Measurements from ENCODE around the gene ULK4.
"Not testable (repeated sequence)": the region's sequence is repeated elsewhere in the genome, so short reads cannot be mapped to it uniquely, and the experiment has no call there.

The ULK4 gene

DNA sequence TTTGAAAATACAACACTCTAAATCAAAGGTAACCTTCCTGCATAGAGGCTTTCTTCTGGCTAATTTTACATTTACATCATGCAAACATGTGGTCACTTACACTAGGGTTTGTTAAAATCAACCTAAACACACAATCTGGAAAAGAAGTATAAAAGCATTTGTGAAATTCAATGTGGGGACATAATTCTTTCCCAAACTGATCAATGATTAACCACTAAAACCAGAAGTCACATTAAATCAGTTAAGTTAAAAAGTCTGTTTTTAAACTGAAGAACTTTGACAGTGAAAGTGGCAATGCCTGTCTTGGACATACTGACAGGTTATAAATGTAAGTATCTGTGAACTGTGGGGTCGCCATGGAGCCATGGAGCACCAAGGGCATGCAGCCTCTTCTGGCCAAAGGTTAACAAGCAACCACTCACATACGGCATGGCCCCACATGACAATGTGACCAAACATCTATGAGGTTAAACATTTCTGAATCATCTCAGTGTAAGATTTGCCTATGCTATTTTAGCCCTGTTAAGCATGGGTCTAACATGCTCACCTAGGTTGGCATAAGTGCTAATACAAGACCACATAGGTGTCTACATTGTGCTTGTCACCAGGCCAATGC is 484.4 kb downstream of the ULK4 start:
- DNase-seq: no peak

DNA sequence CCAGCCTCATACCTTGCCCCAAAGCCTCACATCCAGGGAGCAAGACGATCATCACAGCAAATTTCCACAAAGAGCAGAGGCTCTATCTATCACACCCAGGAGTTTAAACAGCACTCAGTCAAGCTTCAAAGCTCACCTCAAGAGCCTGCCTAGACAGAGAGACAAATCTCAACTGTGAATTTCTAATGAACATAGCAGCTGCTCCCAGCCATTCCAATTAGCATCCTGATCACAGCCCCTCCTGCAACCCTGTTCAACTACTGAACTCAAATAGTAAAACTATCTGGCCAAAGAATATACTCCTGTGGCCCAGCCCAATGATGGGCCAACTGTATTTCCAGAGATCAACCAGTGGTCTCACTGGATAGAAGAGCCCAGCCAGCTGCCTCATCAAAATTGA is 492.8 kb downstream of the ULK4 start:
- DNase-seq: no peak

- DNase-seq: no peak
Measured at GRCh38 chr3:41467481-41467880, 494.4 kb downstream of the ULK4 start.

GRCh38 chr3:41464858-41465257 is 497.0 kb downstream of the ULK4 start:
- no peak for DNase-seq

GRCh38 chr3:41464401-41464800 is 497.5 kb downstream of the ULK4 start:
- DNase-seq: no peak

GRCh38 chr3:41462103-41462691 is 499.7 kb downstream of the ULK4 start:
- DNase-seq: no peak

GRCh38 chr3:41460736-41461135 is 501.2 kb downstream of the ULK4 start:
- DNase-seq: no peak

DNA sequence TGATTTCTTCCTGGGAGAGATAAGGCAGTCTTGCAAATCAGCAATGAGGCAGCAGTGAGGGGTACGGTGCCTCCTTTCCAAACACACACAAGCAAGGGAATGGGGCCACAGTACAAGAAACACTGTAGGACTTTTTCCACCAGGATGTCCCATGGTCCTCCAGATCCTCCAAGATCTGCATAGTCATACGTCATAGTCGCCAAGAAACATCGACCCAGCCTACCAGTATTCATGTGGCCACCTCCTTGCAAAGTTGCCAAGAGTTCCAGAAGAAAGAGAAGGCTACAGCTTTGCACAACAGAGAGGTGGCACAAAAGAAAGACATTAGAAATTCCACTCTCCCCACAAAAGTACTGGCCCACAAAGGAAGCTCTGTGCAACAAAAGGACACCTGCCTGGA is 504.7 kb downstream of the ULK4 start:
- no peak for DNase-seq

- no peak for DNase-seq
Measured at GRCh38 chr3:41456162-41456561, 505.7 kb downstream of the ULK4 start.

DNA sequence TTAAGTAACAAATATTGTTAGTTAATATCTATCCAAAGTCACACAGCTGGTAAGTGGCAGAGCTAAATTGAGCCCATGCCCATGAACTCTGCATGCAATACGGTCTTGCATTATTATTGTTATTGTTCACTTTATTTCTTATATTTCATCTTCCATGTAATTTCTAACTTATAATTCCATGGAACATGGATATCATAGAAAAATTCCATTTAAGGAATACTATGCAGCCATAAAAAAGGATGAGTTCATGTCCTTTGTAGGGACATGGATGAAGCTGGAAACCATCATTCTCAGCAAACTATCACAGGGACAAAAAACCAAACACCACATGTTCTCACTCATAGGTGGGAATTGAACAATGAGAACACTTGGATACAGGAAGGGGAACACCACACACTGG is 508.3 kb downstream of the ULK4 start:
- DNase-seq: not testable (repeated sequence)

DNA sequence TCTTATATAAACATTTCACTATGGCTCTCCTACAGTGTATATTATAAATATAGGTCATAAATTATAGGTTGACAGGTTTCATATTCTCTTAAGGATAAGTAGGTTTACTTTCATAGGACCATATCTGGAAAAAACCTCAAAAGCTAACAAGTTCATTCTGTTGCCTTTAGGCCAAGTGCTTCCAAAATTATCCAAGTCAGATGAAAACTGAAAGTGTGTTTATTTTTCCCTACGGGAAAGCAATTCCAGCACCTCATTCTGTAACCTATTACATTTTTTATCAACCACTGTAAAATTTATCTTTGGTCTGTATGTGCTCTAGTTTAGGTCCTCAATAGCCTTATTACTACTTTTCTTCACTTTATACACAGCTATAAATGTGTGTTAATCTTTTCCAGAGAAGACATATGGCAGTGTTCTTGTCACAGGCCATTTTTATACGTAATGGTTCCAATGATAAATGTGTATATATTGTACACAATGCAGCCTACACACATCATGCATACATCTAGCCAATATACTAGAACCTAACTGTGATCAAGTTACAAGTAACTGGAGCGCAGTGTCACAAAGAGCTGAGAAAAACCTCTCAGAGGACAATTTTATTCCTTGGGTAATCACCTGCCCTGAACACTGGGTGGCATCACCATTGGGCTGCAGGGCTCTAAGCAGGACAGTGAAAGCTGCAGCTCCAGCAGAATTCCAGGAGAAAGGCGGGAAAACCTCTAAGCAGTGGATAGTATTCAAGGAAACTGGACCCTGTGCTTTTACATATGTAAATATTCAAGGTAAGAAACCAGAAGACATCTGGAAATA is 511.3 kb downstream of the ULK4 start:
- DNase-seq: no peak

DNA sequence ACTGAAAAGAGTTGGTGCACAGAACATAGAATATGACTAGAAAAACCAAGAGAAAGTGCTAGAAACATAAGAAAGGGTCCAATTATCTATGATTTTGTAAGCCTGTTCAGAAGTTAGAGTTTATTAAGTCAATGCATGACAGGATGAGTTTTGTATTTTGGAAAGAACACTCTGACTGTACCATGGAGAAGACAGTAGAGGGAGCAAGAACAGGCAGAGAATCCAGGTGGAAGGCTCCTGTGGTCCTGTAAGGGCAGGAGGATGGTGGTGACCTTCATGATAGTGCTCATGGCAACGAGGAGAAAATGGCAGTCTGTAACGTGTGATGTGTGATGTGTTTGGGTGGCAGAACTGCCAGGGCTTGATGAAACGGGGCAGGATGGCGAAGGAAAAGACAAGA is 513.5 kb downstream of the ULK4 start:
- no peak for DNase-seq

DNA sequence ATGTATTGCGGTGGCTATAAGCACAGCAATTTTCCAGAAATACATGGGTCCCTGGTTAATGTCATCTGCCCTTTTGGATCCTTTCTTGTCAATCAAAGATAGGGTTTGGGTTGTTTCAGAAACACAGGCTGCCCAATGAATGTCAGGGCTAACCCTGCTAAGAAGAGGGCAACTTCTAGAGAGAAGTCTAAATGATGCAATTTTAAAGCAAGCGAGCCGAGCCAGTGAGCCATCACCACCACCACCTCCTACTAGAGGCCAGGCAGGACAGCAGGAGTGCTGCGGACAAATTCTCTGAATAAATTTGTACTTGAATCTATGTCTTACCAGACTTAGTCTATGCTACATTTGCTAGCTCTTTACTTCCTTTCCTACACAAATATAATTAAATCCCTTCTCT is 514.2 kb downstream of the ULK4 start:
- DNase-seq: no peak

DNA sequence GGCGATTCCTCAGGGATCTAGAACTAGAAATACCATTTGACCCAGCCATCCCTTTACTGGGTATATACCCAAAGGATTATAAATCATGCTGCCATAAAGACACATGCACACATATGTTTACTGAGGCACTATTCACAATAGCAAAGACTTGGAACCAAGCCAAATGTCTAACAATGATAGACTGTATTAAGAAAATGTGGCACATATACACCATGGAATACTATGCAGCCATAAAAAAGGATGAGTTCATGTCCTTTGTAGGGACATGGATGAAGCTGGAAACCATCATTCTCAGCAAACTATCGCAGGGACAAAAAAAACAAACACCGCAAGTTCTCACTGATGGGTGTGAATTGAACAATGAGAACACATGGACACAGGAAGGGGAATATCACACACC is 515.6 kb downstream of the ULK4 start:
- DNase-seq: not testable (repeated sequence)

DNA sequence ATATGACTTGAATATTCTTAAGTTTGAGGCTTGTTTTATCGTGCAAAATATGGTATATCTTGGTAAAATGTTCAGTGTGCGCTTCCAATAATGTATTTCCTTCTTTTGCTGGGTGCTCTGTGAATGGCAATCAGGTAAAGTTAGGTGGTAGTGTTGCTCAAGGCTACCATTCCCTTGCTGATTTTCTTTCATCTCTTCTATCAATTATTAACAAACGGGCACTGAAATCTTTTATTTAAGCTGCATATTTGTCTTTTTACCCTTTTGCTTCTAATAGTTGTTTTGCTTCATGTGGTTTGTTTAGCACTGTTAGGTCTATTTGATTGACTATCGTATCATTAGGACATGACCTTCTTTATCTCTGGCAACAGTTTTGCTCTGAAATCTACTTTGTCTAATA is 520.3 kb downstream of the ULK4 start:
- no peak for DNase-seq

DNA sequence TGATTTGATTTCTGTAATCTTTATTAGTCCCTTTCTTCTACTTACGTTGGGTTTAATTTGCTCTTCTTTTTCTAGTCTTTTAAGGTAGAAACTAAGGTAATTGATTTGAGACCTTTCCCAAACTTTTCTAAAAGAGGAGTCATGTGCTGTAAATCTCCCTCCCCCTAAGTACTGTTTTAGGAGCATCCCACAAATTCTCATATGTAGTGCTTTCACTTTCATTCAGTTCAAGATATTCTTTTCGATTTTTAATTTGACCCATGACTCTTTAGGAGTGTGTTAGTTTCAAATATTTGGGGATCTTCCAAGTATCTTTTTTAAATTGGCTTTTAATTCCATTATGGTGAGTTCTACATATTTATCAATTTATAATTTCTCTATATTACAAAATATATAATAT is 520.8 kb downstream of the ULK4 start:
- no peak for DNase-seq

- no peak for DNase-seq
Measured at GRCh38 chr3:41436983-41437382, 524.9 kb downstream of the ULK4 start.

GRCh38 chr3:41434781-41435180 is 527.1 kb downstream of the ULK4 start:
- DNase-seq: no peak

GRCh38 chr3:41431386-41431785 is 530.5 kb downstream of the ULK4 start:
- DNase-seq: no peak

DNA sequence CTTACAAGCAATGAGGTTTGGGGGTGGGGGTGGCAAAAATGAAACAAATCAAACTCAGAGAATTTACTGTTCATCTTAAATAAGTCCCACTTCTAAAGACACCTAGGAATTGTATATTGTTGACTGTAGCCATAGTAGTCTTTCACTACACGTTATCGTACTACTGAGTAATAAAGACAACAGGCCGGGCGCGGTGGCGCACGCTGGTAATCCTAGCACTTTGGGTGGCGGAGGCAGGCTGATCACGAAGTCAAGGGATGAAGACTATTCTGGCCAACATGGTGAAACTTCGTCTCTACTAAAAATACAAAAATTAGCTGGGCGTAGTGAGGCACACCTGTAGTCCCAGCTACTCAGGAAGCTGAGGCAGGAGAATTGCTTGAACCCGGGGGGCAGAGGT is 531.0 kb downstream of the ULK4 start:
- DNase-seq: no peak

GRCh38 chr3:41430391-41430790 is 531.5 kb downstream of the ULK4 start:
- no peak for DNase-seq

DNA sequence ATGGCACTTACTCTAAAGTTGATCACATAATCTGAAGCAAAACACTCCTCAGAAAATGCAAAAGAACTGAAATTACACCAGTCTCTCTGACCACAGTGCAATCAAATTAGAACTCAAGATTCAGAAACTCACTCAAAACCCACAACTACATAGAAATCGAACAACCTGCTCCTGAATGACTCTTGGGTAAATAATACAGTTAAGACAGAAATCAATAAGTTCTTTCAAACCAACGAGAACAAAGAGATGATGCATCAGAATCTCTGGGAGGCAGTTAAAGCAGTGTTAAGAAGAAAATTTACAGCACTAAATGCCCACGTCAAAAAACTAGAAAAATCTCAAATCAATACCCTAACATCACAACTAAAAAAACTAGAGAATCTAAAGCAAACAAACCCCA is 535.4 kb downstream of the ULK4 start:
- no peak for DNase-seq

GRCh38 chr3:41424543-41425300 is 537.2 kb downstream of the ULK4 start:
- no peak for DNase-seq

DNA sequence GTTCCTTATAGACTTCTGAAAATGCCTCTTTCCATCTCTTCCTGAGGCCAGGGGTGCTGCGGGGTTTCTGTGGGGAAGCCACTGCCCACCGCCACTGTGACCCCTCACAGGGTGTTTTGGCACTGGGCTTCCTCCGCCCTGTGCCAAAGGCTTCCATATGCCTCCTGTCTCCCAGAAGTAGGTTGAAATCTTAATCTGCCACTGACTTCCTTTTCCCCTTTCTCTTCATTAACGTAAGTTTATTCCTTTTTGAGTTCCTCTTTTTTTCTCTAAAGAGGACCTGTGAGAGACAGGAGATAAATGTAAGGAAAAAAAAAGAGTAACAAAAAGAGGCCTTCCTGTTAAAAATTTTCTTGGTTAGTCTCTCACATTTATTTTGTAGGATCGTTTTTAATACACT is 542.1 kb downstream of the ULK4 start:
- DNase-seq: no peak
